Loucy (cell line): Measurements from ENCODE around the gene LAIR1.
"Not testable (repeated sequence)": the region's sequence is repeated elsewhere in the genome, so short reads cannot be mapped to it uniquely, and the experiment has no call there.

Experiments used
- H2AFZ ChIP-seq: fragments of 200-600 bp; sonication (generic); 2 replicates; pipeline ENCODE4 v1.6.0; 2016; ENCODE audit warnings: antibody characterized with exemption, mild to moderate bottlenecking, low read length, moderate library complexity
- H3F3A ChIP-seq: fragments of 200-600 bp; 2 replicates; pipeline ENCODE4 v1.6.0; 2016; ENCODE audit warnings: antibody characterized with exemption, low read depth, mild to moderate bottlenecking
- H3K27me3 ChIP-seq: fragments of 200-600 bp; sonication (generic); 2 replicates; pipeline ENCODE4 v1.6.1; 2014; ENCODE audit warnings: low read length, mild to moderate bottlenecking; ENCODE audit not compliant: insufficient read depth, poor library complexity, severe bottlenecking
- H3K36me3 ChIP-seq: fragments of 200-600 bp; sonication (generic); 2 replicates; pipeline ENCODE4 v1.6.1; 2016; ENCODE audit warnings: low read length; ENCODE audit not compliant: insufficient read depth
- H3K4me1 ChIP-seq: fragments of 200-600 bp; sonication (generic); 2 replicates; pipeline ENCODE4 v1.5.1; 2014; ENCODE audit warnings: low read length, mild to moderate bottlenecking; ENCODE audit not compliant: insufficient read depth, poor library complexity, severe bottlenecking
- H3K4me2 ChIP-seq: fragments of 200-600 bp; sonication (generic); 2 replicates; pipeline ENCODE4 v1.6.0; 2014; ENCODE audit warnings: antibody characterized with exemption, low read length, low read depth, mild to moderate bottlenecking; ENCODE audit not compliant: poor library complexity, severe bottlenecking
- H3K4me3 ChIP-seq: fragments of 200-600 bp; sonication (generic); 2 replicates; pipeline ENCODE4 v1.5.1; 2014; ENCODE audit warnings: low read length, mild to moderate bottlenecking, mixed read lengths; ENCODE audit not compliant: poor library complexity, severe bottlenecking
- H3K79me2 ChIP-seq: fragments of 200-600 bp; sonication (generic); 2 replicates; pipeline ENCODE4 v1.6.1; 2014; ENCODE audit warnings: low read length; ENCODE audit not compliant: insufficient read depth
- H3K9ac ChIP-seq: fragments of 200-600 bp; sonication (generic); 2 replicates; pipeline ENCODE4 v1.6.0; 2014; ENCODE audit warnings: mild to moderate bottlenecking, low read depth, low read length, moderate library complexity; ENCODE audit not compliant: poor library complexity, severe bottlenecking
- H3K9me2 ChIP-seq: fragments of 200-600 bp; sonication (generic); replicated peaks from 2 replicates; pipeline ENCODE4 v1.6.1; 2016; ENCODE audit warnings: low read depth, low read length, mixed read lengths
- H3K9me3 ChIP-seq: fragments of 200-600 bp; sonication (generic); 2 replicates; pipeline ENCODE4 v1.6.1; 2014; ENCODE audit warnings: mild to moderate bottlenecking, antibody characterized with exemption, low read length, low read depth; ENCODE audit not compliant: insufficient read depth
- H4K20me1 ChIP-seq: fragments of 200-600 bp; sonication (generic); 2 replicates; pipeline ENCODE4 v1.6.0; 2014; ENCODE audit warnings: antibody characterized with exemption, low read length, mild to moderate bottlenecking; ENCODE audit not compliant: insufficient read depth, poor library complexity, severe bottlenecking
- CTCF ChIP-seq: fragments of 200-600 bp; sonication (generic); conservative IDR thresholded peaks from 2 replicates; pipeline ENCODE4 v1.5.1; 2014; ENCODE audit warnings: mild to moderate bottlenecking, antibody characterized with exemption, low read length
- EZH2phosphoT487 ChIP-seq: fragments of 200-600 bp; IDR thresholded peaks from 2 replicates; pipeline ENCODE4 v1.6.1; 2018; ENCODE audit warnings: antibody characterized with exemption, mild to moderate bottlenecking, moderate library complexity, borderline replicate concordance

Gene LAIR1

DNA sequence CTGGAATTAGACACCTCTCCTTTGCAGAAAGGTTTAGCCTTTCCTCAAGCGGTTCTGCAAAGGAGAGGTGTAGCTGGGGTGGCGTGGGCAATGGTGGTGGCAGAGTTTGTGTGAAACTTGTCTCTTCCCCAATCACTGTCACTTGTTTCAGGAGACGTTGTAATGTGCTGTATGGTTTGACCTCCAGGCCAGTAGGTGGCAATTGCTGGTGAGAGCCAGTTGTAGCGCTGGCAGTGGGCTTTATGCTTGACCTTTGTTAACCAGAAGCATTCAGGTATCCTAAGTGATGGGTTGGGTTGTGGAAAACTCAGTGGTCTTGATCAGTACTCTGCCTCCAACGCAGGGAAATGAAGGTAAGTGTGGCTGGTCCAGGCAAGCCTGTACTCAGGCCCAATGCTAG is 39.1 kb downstream of the LAIR1 start:
- Histone ChIP-seq H3K36me3 (no peaks in the 10 kb centered on the region), H4K20me1 (no peaks in the 10 kb centered on the region), H2AFZ (peak overlapping the region; percentile 49), H3K79me2 (no peaks in the 10 kb centered on the region), H3K4me1 (peaks cover 12% of the 10 kb centered on the region), H3F3A (no peaks in the 10 kb centered on the region), H3K9ac (peak overlapping the region; percentile 25), H3K9me2 (no peaks in the 10 kb centered on the region), H3K9me3 (no peaks in the 10 kb centered on the region), H3K27me3 (no peaks in the 10 kb centered on the region), H3K4me3 (no peak overlapping the region), H3K4me2 (peak overlapping the region; percentile 28)
- TF ChIP-seq CTCF (no peak), EZH2phosphoT487 (no peak)

DNA sequence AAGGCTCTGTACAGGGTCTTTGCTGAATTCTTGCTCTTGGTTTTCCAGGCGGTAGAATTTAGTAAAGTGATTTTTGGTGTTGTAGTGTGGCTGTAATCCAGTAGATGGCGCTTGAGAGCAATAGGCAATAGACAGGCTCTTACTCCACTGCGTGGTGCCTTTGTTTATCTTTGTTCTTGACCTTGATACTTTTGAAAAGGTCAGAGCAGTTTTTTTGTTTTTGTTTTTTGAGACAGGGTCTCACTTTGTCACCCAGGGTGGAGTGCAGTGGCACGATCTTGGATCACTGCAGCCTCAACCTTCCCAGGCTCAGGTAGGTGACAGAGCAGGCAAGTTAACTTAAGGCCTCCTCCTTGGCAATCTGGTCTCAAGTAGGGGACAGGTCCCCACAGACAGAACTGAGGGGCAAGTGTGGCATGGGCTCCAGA is 39.5 kb downstream of the LAIR1 start:
- Histone ChIP-seq H3K4me3 (no peak overlapping the region), H3K36me3 (no peaks in the 10 kb centered on the region), H3K4me2 (peak overlapping the region; percentile 28), H3K4me1 (peaks cover 12% of the 10 kb centered on the region), H2AFZ (peak overlapping the region; percentile 49), H3K9me3 (no peaks in the 10 kb centered on the region), H3K9ac (peak overlapping the region; percentile 25), H3K9me2 (no peaks in the 10 kb centered on the region), H3F3A (no peaks in the 10 kb centered on the region), H4K20me1 (no peaks in the 10 kb centered on the region), H3K79me2 (no peaks in the 10 kb centered on the region), H3K27me3 (no peaks in the 10 kb centered on the region)
- TF ChIP-seq EZH2phosphoT487: no peak
- TF ChIP-seq CTCF: peak; percentile 92

- no peak overlapping the region for H3K4me3 ChIP-seq
- H3K36me3 ChIP-seq: no peaks in the 10 kb centered on the region
- H3K4me2 ChIP-seq: no peak overlapping the region
- no peaks in the 10 kb centered on the region for H3K27me3 ChIP-seq
- no peaks in the 10 kb centered on the region for H3K9me2 ChIP-seq
- H3K4me1 ChIP-seq: peaks cover 12% of the 10 kb centered on the region
- no peak overlapping the region for H3K9ac ChIP-seq
- H3F3A ChIP-seq: no peaks in the 10 kb centered on the region
- no peak overlapping the region for H2AFZ ChIP-seq
- H4K20me1 ChIP-seq: no peaks in the 10 kb centered on the region
- TF ChIP-seq CTCF: no peak
- TF ChIP-seq EZH2phosphoT487: no peak
- no peaks in the 10 kb centered on the region for H3K79me2 ChIP-seq
- H3K9me3 ChIP-seq: no peaks in the 10 kb centered on the region
Observed at GRCh38 chr19:54324071-54324470, 40.7 kb downstream of the LAIR1 start.

DNA sequence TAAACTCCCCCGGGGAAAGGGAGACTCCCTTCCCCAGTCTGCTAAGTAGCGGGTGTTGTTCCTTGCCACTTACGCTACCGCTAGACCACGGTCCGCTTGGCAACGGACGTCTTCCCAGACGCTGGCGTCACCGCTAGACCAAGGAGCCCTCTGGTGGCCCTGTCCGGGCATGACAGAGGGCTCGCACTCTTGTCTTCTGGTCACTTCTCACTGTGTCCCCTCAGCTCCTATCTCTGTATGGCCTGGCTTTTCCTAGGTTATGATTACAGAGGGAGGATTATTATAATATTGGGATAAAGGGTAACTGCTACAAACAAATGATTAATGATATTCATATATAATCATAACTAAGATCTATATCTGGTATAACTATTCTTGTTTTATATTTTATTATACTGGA is 41.8 kb downstream of the LAIR1 start:
- not testable (repeated sequence) for H3K27me3 ChIP-seq, H3K9me2 ChIP-seq, H3K9me3 ChIP-seq, H4K20me1 ChIP-seq, H3F3A ChIP-seq, H3K36me3 ChIP-seq, H3K4me2 ChIP-seq, H3K9ac ChIP-seq, H3K4me3 ChIP-seq, H3K79me2 ChIP-seq, H2AFZ ChIP-seq
- H3K4me1 ChIP-seq: peaks cover 12% of the 10 kb centered on the region

DNA sequence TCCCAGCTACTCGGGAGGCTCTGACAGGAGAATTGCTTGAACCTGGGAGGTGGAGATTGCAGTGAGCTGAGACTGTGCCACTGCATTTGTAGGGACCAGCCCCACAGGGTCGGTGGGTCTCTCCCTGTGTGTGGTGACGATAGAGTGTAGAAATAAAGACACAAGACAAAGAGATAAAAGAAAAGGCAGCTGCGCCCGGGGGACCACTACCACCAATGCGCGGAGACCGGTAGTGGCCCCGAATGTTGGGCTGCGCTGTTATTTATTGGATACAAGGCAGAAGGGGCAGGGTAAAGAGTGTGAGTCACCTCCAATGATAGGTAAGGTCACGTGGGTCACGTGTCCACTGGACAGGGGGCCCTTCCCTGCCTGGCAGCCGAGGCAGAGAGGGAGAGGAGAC is 42.4 kb downstream of the LAIR1 start:
- H4K20me1 ChIP-seq, H3K9me2 ChIP-seq, H3K4me3 ChIP-seq, H3F3A ChIP-seq, H3K79me2 ChIP-seq, H2AFZ ChIP-seq, H3K27me3 ChIP-seq, H3K4me2 ChIP-seq, H3K36me3 ChIP-seq, H3K9ac ChIP-seq, H3K9me3 ChIP-seq: not testable (repeated sequence)
- H3K4me1 ChIP-seq: peaks cover 12% of the 10 kb centered on the region
